ENCODE data around the gene SMG6. TPM values are rescaled to one million over a fixed set of nuclear protein-coding genes. Genes with fewer than 3 reads are reported as not detected.

SMG6 gene
- total RNA-seq, 1 experiment from 2014 or later: 36.1 TPM

GRCh38 chr17:2051933-2052559 lies 251.5 kb downstream of the SMG6 start:
- H3K4me3 ChIP-seq (ENCODE audit: low read depth, low read length, poor library complexity, severe bottlenecking): no peak overlapping the region
- BruUV-seq (replicated peaks): no TSS peak
- ChIA-PET CTCF (no interaction called here), POLR2A (ENCODE audit: low non-redundant PET) (no interaction called here)
- no peak for DNase-seq (ENCODE audit: low spot score)
- no peaks in the 10 kb centered on the region for H3K9me3 ChIP-seq (ENCODE audit: low read depth, low read length, poor library complexity, severe bottlenecking)
- TF ChIP-seq CTCF (conservative IDR thresholded peaks at IDR 0.05; ENCODE audit: low read depth, low read length) (no peak), EZH2 (IDR thresholded peaks at IDR 0.05; ENCODE audit: borderline replicate concordance, low read depth, low read length, poor library complexity, severe bottlenecking) (no peak)
- H3K27me3 ChIP-seq (replicated peaks; ENCODE audit: insufficient read depth, low read depth, low read length, poor library complexity): no peaks in the 10 kb centered on the region
- peaks cover 17% of the 10 kb centered on the region for H3K4me1 ChIP-seq (ENCODE audit: insufficient read depth, low read length, poor library complexity, severe bottlenecking)
- no peaks in the 10 kb centered on the region for H3K36me3 ChIP-seq (ENCODE audit: insufficient read depth, low read length, poor library complexity, severe bottlenecking)
- H3K27ac ChIP-seq (ENCODE audit: low read depth, low read length, poor library complexity, severe bottlenecking): no peak overlapping the region
- intact Hi-C loops (cut with micrococcal nuclease; ENCODE audit: unreplicated experiment): no loop called here

- DNase-seq (ENCODE audit: low spot score): peak; percentile 66
- POLR2A ChIA-PET (ENCODE audit: low non-redundant PET): interaction anchor here (0.6 kb wide), 1 partner anchor 270 kb away, joined by 4 read pairs; no protein-coding TSS in a partner anchor
- peak overlapping the region; percentile 51 for H3K4me3 ChIP-seq (ENCODE audit: low read depth, low read length, poor library complexity, severe bottlenecking)
Observed at GRCh38 chr17:2051061-2051932, 252.3 kb downstream of the SMG6 start.

More at GRCh38 chr17:2051061-2051932, 252.3 kb downstream of the SMG6 start:
- Histone ChIP-seq H3K36me3 (ENCODE audit: insufficient read depth, low read length, poor library complexity, severe bottlenecking) (no peaks in the 10 kb centered on the region), H3K9me3 (ENCODE audit: low read depth, low read length, poor library complexity, severe bottlenecking) (no peaks in the 10 kb centered on the region), H3K27ac (ENCODE audit: low read depth, low read length, poor library complexity, severe bottlenecking) (no peak overlapping the region), H3K4me1 (ENCODE audit: insufficient read depth, low read length, poor library complexity, severe bottlenecking) (peaks cover 17% of the 10 kb centered on the region), H3K27me3 (replicated peaks; ENCODE audit: insufficient read depth, low read depth, low read length, poor library complexity) (no peaks in the 10 kb centered on the region)
- no peak for TF ChIP-seq CTCF (conservative IDR thresholded peaks at IDR 0.05; ENCODE audit: low read depth, low read length)
- TF ChIP-seq EZH2 (IDR thresholded peaks at IDR 0.05; ENCODE audit: borderline replicate concordance, low read depth, low read length, poor library complexity, severe bottlenecking): no peak
- CTCF ChIA-PET: interaction anchor here (0.6 kb wide), 1 partner anchor 190 kb away, joined by 8 read pairs; no protein-coding TSS in a partner anchor
- intact Hi-C loops (cut with micrococcal nuclease; ENCODE audit: unreplicated experiment): no loop called here
- BruUV-seq (replicated peaks): no TSS peak
